GM18498 (cell line): ENCODE data around the gene NKX6-2.

ENCODE experiments used
- ATAC-seq: cut with Tn5 transposase; IDR thresholded peaks from one replicate; pipeline ENCODE4 v1.9.1; 2021; ENCODE audit warnings: mild to moderate bottlenecking, moderate library complexity; ENCODE audit not compliant: unreplicated experiment

Gene NKX6-2

GRCh38 chr10:132813560-132814468 lies 27.9 kb upstream of the NKX6-2 start:
- no peak for ATAC-seq

GRCh38 chr10:132813001-132813401 lies 27.1 kb upstream of the NKX6-2 start:
- ATAC-seq, result no peak

- ATAC-seq, result no peak
Measured at GRCh38 chr10:132812520-132812919, 26.6 kb upstream of the NKX6-2 start.

- no peak for ATAC-seq
Measured at GRCh38 chr10:132811891-132812481, 26.0 kb upstream of the NKX6-2 start.

GRCh38 chr10:132810807-132811700 lies 25.1 kb upstream of the NKX6-2 start:
- ATAC-seq, result no peak

- ATAC-seq, result no peak
Measured at GRCh38 chr10:132810141-132810806, 24.3 kb upstream of the NKX6-2 start.

- no peak for ATAC-seq
Measured at GRCh38 chr10:132809232-132810140, 23.5 kb upstream of the NKX6-2 start.

GRCh38 chr10:132808383-132809231 lies 22.7 kb upstream of the NKX6-2 start:
- no peak for ATAC-seq

GRCh38 chr10:132807621-132808049 lies 21.7 kb upstream of the NKX6-2 start:
- no peak for ATAC-seq

- ATAC-seq, result no peak
Measured at GRCh38 chr10:132806561-132807003, 20.6 kb upstream of the NKX6-2 start.

- ATAC-seq, result no peak
Measured at GRCh38 chr10:132806110-132806509, 20.2 kb upstream of the NKX6-2 start.

- no peak for ATAC-seq
Measured at GRCh38 chr10:132805599-132805998, 19.7 kb upstream of the NKX6-2 start.

- ATAC-seq, result no peak
Measured at GRCh38 chr10:132804785-132805426, 19.0 kb upstream of the NKX6-2 start.

- ATAC-seq, result no peak
Measured at GRCh38 chr10:132804287-132804686, 18.3 kb upstream of the NKX6-2 start.

- ATAC-seq, result no peak
Measured at GRCh38 chr10:132803416-132804210, 17.7 kb upstream of the NKX6-2 start.

- ATAC-seq, result no peak
Measured at GRCh38 chr10:132802694-132803320, 16.9 kb upstream of the NKX6-2 start.

GRCh38 chr10:132802048-132802447 lies 16.1 kb upstream of the NKX6-2 start:
- no peak for ATAC-seq
